Prostate gland (tissue), 2 donors: ENCODE measurements around the gene SEC14L6.

Experiments
- POLR2A ChIP-seq: fragments of 450-650 bp; IDR thresholded peaks from one replicate; pipeline ENCODE4 v1.6.1; 2016; ENCODE audit warnings: antibody characterized with exemption, mild to moderate bottlenecking
- TF ChIP-seq, protein P1 (sequence below), 4 experiments: fragments of 200-600 bp in 2 of 4; fragments of 450-650 bp in 2 of 4; sonication (generic) in 2 of 4; IDR thresholded peaks; 1 replicate in 3 of 4; 2 replicates in 1 of 4; pipeline ENCODE4 v1.5.1; 2016 to 2019; ENCODE audit warnings: antibody characterized with exemption in 4 of 4, mild to moderate bottlenecking in 2 of 4, moderate library complexity in 2 of 4

DNA sequence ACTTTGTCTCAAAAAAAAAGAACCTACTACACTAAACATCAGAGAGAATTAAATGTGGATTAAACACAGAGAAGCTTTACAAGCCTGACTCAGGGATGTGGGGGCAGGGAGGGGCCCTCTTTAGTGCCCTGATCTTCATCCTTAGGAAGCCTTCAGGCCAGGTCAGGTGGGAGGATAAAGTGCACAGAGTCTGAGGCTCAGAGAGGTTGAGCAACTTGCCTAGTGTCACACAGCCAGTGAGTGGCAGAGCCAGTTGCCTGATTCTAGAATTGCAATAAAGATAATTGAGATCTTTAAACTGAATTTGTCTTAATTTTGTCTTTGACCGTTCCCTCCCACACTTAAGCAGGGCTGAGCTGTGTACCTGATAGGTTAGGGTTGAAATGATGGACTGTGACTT lies 7.2 kb downstream of the SEC14L6 start:
- TF ChIP-seq, protein P1, sequence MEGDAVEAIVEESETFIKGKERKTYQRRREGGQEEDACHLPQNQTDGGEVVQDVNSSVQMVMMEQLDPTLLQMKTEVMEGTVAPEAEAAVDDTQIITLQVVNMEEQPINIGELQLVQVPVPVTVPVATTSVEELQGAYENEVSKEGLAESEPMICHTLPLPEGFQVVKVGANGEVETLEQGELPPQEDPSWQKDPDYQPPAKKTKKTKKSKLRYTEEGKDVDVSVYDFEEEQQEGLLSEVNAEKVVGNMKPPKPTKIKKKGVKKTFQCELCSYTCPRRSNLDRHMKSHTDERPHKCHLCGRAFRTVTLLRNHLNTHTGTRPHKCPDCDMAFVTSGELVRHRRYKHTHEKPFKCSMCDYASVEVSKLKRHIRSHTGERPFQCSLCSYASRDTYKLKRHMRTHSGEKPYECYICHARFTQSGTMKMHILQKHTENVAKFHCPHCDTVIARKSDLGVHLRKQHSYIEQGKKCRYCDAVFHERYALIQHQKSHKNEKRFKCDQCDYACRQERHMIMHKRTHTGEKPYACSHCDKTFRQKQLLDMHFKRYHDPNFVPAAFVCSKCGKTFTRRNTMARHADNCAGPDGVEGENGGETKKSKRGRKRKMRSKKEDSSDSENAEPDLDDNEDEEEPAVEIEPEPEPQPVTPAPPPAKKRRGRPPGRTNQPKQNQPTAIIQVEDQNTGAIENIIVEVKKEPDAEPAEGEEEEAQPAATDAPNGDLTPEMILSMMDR (IDR thresholded peaks at IDR 0.05), result no peak
- no peak for TF ChIP-seq POLR2A
